T47D (cell line): ENCODE results near the gene RCC1.
"Not testable (repeated sequence)": the region's sequence is repeated elsewhere in the genome, so short reads cannot be mapped to it uniquely, and the experiment has no call there.

Experiments used
- DNase-seq, 2 experiments: peaks; one replicate each; pipeline versions ENCODE4 v3.0.0 to v3.0.0-alpha.2; 2011 to 2012; ENCODE audit warnings: low read depth in 1 of 2, low spot score in 1 of 2
- JUND ChIP-seq: IDR thresholded peaks from 2 replicates; pipeline ENCODE4 v1.6.1; 2012; ENCODE audit warnings: low read depth
- in situ Hi-C: cut with HindIII; loops from 2 replicates; pipeline ENCODE4 v1.10.0; 2016; ENCODE audit warnings: low sequenced_read_pairs, low pct_unique_long_range_greater_than_20kb

RCC1 gene

DNA sequence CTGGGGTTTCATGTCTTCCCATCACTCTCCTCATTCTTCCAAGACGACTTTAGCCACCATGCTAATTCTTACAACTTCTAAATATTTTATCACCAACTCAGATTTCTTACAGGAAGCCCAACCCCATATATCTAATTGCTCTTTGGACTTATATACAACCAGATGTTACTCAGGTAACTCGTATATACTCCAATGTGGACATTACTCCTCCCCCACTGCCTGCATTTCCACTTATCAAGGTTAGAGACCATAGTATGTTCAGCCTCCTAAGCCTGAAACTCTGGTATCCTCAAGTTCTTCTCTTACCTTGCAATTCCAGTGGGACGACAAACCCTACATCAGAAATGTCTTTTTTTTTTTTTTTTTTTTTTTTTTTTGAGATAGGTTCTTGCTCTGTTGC, 2.7 kb upstream of the RCC1 start:
- in situ Hi-C loops = no loop called here
- TF ChIP-seq JUND = no peak
- DNase-seq = no peak

DNA sequence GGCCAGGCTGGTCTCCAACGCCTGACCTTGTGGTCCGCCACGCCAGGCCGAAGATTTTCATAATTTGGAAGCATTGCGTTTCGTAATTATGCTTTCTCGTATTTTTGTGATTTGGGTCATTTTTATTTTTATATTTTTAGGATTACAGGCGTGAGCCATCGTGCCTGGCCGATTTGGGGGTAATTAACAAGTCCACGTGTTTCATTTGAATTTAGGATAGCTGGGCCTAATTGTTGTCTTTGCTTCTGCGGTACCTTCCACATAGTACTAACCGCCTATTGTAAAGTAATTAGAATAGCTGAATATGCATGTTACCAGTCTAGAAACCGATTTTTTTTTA, 1.0 kb downstream of the RCC1 start:
- in situ Hi-C loops = no loop called here
- no peak for DNase-seq
- TF ChIP-seq JUND = no peak

DNA sequence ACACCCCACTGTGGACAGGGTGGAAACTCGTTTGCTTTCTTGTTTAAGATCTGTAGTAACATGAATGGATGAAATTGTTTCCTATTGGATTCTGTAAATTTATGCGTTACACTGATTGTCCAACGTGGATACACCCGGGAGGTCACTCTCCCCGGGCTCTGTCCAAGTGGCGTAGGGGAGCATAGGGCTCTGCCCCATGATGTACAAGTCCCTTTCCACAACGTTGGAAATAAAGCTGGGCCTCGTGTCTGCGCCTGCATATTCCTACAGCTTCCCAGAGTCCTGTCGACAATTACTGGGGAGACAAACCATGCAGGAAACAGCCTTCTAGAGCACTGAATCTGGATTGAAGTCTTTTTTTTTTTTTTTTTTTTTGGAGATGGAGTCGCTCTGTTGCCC, 1.4 kb downstream of the RCC1 start:
- in situ Hi-C loops = no loop called here
- DNase-seq = no peak
- no peak for TF ChIP-seq JUND

DNA sequence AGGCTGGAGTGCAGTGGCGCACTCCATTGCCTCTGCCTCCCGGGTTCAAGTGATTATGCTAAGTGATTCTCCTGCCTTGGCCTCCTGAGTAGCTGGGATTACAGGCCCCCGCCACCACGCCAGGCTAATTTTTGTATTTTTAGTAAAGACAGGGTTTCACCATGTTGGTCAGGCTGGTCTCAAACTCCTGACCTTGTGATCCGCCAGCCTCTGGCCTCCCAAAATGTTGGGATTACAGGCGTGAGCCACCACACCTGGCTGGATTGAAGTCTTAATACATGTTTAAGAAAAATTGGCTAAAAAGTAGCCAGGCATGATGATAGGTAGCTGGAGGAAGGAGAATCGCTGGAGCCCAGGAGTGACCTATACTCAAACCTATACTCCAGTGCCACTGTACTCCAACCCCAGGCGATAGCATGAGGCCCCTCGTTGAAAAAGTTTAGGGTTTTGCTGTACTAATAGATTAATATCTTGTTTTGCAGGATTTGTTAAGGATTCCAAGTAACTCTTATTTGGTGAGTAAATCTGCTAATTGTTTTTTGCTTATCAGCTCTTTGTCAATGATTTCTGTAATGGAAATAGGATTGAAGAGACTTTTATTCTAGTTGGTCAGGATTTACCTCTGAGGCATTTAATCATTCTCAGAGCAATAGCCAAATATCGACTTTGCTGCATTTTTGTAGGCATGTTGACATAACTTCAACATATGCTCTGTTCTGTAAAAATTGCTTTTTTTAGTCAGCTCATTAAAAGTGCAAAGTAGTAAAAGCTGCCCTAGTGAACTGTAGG, 2.0 kb downstream of the RCC1 start:
- TF ChIP-seq JUND = no peak
- DNase-seq = no peak
- in situ Hi-C loops = no loop called here

DNA sequence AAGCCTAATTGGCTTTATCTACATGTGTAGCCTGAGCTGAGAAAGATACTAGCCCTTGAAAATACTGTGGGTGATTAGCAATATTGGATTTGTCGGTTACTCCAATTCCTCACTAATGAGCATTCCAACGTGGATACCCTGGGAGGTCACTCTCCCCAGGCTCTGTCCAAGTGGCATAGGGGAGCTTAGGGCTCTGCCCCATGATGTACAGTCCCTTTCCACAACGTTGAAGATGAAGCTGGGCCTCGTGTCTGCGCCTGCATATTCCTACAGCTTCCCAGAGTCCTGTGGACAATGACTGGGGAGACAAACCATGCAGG, 2.6 kb downstream of the RCC1 start:
- no peak for DNase-seq
- in situ Hi-C loops = no loop called here
- TF ChIP-seq JUND = no peak

DNA sequence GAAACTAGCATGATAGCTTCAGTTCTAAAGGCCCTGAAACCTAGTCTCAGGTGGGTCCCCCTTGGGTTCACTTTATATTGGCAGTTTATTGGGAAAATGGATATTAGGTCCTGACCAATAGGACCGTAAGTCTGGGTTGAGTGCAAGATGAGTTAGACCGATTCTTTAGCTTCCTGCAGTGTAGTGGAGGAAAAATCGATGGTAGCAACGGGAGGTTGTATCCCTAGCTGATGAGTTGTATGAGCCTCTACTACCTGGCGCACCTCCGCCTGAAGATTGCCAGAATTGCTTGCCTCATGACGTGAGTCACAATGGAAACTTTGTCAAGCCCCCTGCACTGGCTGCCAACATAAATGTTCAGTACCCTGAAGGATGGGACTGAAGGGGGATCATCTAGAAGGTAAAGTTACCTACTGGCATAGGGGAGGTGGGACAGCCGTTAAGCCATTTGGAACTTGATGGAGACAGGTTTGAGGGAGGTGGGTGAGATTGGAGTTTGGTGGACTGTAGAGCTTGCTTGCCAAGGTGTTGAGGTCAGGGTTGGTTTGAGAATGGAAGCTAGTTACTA, 3.9 kb downstream of the RCC1 start:
- in situ Hi-C loops = no loop called here
- DNase-seq = no peak
- no peak for TF ChIP-seq JUND

DNA sequence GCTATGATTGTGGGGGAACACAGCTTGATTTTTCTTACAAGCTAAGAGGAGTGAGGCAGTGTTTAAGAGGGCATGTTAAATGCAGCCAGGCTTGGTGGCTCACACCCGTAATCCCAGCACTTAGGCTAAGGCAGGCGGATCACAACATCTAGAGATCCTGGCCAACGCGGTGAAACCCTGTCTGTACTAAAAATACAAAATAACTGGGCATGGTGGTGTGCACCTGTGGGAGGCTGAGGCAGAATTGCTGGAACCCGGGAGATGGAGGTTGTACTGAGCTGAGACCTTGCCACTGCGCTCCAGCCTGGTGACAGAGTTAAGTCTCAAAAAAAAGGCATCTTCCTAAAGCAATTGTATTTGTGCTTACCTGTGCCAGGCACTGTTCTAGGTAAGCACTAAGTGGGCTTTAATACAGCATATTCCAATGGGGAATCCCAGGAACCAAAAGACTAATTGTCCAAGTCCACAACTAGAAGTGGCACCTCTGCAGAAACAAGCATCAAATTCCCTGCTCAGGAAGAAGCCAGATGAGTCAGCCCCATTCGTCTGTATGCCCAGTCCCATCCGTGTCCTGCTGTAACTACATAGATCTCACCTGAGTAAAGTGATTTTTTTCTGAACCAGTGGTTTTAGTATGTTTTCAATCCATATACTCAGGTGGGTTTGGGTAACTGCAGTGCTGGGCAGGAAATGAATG, 4.6 kb downstream of the RCC1 start:
- peak; percentile 27; the same call in 1 of the 2 replicates for TF ChIP-seq JUND
- DNase-seq = peak in 1 of 2 experiments; percentile 63
- in situ Hi-C loops = no loop called here

DNA sequence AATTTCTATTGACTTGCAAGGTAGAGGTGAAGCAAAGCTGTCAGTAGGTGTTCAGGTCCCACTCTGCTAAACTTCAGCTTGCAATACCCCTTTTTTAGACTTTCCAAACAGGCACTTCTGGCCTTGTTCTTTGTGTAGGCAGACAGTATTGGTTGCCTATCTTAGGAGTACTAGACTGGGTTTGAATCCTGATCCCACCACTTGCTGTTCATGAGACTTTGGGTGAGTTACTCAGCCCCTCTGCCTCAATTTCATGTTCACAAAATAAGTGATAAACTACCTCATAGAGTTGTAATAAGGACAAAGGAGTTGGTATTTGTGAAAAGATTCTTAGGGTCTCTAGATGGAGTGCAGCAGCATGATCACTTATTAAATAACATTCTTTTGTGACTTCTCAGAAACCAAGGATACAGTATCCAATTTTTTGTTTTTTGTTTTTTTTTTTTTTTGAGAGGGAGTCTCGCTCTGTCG, 5.2 kb downstream of the RCC1 start:
- TF ChIP-seq JUND = no peak
- DNase-seq = peak in 1 of 2 experiments; percentile 58
- in situ Hi-C loops = no loop called here

DNA sequence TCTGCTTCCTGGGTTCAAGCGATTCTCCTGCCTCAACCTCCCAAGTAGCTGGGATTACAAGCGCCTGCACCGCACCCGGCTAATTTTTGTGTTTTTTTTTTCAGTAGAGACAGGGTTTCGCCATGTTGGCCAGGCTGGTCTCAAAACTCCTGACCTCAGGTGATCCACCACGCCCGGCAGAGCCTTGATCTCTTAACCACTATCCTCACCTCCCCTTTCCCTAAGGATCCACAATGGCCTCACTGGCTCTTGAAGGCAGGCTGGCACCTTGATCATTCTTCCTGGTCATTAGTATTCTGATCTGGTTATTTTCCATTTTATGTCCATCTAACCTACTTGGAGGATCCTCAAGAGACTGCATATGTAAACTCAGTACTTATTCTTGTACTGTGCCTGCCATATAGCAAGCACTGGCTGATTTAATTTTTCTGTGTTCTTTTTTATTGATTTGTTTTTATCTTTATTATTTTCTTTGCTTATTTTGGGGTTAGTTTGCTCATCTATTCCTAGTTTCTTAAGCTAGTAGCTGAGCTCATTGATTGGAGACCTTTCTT, 6.3 kb downstream of the RCC1 start:
- in situ Hi-C loops = no loop called here
- no peak for TF ChIP-seq JUND
- DNase-seq = no peak

DNA sequence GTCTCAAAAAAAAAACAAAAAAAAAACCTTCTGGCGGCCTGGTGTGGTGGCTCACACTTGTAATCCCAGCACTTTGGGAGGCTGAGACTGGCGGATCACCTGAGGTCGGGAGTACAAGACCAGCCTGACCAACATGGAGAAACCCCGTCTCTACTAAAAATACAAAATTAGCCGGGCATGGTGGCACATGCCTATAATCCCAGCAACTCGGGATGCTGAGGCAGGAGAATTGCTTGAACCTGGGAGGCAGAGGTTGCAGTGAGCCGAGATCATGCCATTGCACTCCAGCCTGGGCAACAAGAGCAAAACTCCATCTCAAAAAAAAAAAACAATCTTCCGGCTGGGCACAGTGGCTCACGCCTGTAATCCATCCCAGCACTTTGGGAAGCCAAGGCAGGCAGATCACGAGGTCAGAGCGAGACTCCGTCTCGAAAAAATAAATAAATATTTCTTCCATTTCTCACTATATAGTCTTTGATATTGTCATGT, 8.6 kb downstream of the RCC1 start:
- in situ Hi-C loops = not testable (repeated sequence)

DNA sequence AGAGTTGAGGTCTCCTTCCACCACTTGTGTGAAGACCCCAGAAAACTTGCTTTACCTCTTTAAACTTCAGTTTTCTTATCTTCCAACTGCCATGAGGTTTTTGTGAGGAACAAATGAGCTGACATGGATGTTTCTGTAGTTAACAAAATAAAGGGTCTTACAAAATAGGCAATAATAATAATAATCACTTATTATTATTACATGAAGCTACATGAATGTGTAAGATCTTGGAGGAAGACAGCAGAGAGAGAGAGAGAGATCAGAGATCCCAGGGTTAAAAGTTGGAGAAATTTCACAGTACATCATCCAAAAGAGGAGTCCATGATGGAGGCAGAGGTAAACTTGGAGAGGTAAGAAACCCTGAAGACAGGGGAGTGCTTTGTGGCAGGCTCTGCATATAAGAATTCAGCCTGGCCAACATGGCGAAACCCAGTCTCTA, 10.7 kb downstream of the RCC1 start:
- DNase-seq = no peak
- no peak for TF ChIP-seq JUND
- in situ Hi-C loops = no loop called here

More for the DNA sequence above, 8.6 kb downstream of the RCC1 start:
- DNase-seq = not testable (repeated sequence)

DNA sequence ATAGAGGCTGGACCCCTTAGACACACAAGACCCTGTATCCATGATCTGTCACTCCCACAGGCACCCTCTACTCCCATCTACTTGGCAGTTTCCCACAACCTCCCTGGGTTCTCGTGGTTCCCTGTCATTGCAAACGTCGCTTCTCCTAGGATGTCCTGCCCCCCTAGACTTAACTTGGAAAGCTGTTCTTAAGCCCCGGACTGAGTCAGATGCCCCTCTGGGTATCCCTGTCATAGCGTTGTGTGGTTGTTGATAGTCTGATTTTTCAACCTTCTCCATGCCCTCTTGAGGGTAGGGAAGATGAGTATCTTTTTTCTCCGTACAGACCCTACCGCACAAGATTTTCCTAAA, 11.8 kb downstream of the RCC1 start:
- no peak for TF ChIP-seq JUND
- DNase-seq = no peak
- in situ Hi-C loops = no loop called here
